ENCODE measurements around the gene CNOT11.
"Not testable (repeated sequence)": the region's sequence is repeated elsewhere in the genome, so short reads cannot be mapped to it uniquely, and the experiment has no call there.

CNOT11 gene

DNA sequence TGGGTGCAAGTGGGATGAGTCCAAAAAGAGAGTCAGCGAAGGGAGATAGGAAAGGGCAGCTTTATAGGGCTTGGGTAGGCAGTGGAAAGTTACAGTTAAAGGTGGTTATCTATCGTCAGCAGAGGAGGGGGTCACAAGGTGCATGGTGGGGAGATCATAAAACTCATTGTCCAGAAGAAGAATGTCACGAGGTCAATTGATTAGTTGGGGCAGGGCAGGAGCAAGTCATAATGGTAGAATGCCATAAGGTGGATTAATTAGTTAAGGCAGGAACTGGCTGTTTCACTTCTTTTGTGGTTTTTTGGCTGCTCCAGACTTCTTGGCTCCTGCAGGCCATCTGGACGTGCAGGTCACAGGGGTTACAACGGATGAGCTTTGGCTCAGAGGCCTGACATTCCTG, 3.9 kb upstream of the CNOT11 start:
- DNase-seq, result not testable (repeated sequence)

DNA sequence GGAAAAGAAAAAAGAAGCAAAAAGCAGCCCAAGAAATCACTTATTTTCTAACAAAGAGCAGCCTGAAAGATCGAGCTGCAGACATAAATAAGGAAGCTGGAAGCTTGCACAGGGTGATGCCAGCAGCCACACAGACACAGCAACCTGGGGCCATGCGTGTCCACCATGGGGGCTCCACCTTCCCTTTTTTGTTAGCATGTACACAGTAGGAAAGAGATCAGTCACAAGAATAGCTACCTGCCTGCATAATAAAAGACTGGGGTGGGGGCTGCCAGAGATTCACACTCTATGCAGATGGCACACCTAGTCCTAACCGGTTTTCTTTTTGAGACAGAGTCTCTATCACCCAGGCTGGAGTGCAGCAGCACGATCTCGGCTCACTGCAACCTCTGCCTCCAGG, 2.9 kb upstream of the CNOT11 start:
- DNase-seq, result no peak

DNA sequence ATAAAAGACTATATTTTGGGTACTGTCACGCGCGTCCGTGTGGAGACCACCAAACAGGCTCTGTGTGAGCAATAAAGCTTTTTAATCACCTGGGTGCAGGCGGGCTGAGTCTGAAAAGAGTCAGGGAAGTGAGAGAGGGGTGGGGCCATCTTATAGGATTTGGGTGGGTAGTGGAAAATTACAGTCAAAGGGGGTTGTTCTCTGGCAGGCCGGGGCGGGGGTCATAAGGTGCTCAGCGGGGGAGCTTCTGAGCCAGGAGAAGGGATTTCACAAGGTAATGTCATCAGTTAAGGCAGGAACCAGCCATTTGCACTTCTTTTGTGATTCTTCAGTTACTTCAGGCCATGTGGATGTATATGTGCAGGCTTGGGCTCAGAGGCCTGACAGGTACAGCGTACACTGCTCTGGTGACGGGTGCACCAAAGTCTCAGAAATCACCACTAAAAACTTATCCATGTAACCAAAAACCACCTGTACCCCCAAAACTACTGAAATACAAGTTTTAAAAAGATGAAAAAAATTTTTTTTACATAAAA, 1.4 kb upstream of the CNOT11 start:
- DNase-seq, result not testable (repeated sequence)

DNA sequence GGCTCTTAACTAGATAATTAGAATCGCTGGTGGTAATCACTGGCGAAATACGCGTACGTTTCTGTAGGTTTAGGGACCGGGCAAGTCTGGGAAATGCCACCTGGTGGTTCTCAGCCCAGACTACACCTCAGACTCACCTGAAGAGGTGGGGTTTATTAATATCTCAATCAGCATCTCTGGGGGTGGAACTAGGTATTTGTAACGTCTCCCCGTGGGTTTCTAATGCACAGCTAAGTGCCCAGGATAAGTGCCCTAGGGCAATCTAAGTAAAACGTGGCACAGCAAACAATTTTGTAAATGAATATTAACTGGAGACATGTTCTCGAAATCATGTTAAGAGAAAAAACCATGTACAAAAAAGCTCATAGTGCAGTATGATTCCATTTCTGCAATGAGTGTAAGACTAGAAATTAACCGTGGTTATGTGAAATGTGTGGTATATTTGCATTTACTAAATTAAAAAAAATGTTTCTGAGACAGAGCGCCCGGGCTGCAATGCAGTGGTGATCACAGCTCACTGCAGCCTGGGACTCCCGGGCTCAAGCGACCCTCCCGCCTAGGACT, 760 bp upstream of the CNOT11 start:
- DNase-seq, result no peak

DNA sequence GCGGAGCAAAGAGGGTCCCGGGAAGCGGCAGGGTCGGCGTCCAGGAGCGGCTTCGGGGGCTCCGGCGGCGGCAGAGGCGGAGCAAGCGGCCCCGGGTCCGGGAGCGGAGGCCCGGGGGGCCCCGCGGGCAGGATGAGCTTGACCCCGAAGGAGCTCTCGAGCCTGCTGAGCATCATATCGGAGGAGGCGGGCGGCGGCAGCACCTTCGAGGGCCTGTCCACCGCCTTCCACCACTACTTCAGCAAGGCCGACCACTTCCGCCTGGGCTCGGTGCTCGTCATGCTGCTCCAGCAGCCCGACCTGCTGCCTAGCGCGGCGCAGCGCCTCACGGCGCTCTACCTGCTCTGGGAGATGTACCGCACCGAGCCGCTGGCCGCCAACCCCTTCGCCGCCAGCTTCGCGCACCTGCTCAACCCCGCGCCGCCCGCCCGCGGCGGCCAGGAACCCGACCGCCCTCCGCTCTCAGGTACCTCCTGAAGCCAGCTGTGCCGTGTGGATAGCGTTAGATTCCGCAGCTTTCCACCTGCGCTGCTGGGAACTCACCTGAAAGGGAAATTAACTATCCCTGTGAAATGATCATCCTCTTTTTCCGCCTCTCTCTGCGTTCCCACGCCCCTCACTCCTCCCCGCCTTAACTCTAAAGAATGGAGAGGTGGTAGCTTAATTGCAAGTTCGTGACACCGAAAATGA, 472 bp downstream of the CNOT11 start:
- no peak for DNase-seq

DNA sequence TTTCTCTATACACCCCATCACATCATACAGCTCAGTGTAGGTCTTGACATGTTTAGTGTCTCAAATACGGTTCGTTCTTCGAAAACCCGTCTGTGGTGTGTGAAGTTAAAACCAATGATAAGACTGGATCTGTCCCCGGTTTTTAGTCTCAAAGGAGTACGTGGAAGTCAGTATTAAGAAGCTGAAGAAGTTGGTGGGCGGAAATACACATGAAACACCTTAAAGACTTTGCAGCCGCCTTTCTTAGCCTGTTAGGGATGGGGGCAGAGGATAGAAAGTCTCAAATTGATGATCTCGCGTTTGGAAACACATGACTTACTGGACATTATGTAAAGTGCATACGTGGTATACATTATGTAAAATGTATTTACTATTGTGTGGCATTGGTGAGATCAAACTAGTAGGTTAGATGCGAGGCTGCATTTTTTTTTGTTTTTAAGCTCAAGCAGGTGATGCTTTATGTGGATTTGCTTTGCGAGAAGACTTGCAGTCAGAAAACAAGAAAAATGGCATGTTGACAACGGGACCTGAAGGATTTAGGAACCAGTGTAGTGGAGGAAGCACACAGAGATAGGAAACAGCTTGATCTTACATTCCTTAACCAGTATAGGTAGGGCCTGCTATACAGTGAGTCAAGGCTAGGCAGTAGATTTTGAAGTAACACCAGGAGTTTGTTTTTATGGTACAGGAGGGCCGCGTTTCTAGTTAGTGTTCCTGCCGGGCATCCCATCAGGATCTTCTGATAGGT, 1.2 kb downstream of the CNOT11 start:
- no peak for DNase-seq

DNA sequence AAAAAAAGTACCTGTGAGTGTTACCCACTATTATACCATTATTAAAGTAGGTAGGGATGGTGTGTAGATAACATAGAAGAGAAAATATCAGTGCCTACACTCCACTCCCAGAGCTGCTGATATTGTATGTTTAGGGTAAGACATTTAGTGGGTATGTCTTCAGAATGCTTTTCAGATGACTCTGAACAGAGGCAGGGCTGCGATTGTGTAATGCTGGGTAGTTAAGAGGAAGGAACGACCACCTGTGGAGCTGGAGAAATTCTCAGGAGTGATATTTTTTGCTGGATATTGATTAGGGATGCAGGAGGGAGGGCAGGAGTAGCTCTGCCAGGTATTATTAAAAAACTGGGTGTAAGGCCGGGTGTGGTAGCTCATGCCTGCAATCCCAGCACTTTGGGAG, 2.8 kb downstream of the CNOT11 start:
- no peak for DNase-seq

DNA sequence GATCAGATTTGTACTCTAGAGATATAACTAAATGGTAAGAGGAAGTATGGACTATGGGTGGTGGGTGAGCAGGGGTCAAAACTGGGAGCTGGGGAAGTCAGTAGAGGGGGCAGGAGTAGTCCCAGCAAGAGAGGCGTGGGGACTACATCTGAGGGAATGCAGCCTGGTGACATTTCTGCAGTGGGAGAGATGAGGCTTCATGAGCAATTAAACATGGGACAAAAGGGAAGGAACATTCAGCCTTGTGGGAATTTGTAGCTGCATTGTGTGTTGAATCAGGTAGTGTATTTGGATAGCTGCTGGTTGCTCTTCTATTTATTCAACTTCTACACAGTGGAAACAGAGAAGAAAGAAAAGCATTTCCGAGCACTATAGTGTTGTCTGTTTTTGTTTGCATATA, 3.6 kb downstream of the CNOT11 start:
- no peak for DNase-seq

DNA sequence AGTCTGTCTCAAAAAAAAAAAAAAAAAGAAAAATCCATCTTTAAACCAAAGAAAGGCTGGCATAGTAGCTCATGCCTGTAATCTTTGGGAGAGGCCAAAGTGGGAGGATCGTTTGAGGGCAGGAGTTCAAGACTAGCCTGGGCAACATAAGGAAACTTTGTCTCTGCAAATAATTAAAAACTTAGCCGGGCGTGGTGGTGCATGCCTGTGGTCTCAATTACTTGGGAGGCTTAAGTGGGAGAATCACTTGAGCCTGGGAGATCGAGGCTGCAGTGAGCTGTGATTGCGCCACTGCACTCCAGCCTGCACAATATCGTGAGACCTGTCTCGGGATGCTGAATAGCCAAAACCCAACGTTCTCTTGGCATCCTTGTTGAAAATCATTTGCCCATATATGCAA, 6.1 kb downstream of the CNOT11 start:
- DNase-seq, result no peak

DNA sequence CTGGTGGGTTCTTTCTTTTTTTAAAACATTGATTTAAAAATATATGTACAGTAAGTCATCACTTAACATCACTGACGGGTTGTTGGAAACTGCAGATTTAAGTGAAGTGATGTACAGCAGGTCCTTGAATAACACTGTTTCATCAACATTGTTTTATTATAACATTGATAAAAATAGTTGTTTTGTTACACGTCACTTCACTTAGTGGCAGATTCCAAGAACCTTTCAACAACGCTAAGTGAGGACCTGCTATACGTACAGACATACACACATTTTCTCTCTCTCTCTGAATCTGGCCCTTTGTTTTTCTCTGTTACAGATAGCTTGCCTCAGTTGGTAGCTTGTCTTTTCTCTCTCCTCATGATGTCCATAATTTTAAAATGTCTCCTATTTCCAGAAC, 9.5 kb downstream of the CNOT11 start:
- no peak for DNase-seq

DNA sequence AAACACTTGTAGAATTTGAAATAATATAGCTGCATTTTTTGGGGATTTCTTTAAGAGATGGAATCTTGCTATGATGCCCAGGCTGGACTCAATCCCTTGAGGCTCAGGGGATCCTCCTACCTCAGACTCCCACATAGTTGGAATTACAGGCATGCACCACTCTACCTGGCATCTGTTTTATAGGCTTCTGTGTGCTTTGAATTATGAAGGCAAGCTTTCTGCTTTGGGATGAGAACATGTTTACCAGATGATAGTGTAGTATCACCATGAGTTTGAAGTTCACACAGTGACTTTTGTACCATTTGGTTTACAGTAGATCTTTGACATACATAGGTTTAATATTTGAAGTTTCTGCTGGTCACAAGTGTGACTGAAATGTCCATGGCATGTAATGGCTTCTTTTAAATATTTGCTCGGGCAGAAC, 10.7 kb downstream of the CNOT11 start:
- no peak for DNase-seq

DNA sequence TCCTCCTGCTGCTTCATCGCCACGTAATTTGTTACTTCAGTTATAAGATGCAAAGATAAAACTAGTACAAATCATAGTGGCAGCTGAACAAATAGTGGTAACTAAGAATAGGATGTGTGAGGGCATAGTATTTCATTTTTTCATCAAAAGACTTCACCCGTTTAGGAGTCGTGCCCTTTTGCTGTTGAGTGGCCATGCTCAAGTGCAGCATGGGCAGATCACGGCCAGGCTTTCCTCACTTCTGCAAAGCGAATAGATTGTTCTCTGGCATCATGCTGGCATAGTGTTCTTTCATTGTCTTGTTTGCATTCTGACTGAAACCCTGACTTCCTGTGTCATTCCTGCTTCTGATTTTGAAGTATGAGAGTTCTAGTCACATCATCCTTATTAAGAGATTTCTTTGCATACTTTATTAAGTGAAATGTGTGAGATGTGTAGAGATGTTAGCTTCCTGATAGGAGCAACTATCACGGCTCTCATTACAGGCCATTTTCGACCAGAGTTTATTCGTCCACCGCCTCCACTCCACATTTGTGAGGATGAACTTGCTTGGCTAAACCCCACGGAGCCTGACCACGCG, 11.8 kb downstream of the CNOT11 start:
- no peak for DNase-seq

DNA sequence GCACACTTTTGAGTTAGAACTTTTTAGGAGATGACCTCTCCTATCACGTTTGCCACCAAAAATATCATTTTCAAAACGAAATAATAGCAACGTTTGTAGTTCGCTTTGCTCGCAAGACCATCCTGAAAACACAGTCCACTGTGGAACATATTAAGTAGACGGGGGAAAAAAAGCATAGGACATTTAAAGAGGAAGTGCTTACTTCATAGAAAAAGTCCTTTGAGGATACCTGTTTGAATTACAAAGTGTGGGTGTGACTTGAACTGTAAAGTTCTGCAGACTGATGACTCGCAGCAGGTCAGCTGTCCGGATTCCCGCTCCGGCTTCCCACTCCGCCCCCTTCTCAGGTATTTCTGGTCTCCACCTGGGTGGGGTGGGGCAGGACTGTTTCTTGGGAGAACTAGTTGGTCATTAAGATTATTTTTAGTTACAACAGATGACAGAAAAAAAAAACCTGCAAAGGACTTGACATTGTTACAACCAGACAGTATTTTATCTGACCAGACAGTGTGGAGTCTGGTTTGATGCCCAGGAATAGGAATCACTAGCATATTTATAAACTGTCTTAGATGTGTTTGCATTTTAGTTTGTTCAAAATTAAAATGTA, 13.3 kb downstream of the CNOT11 start:
- DNase-seq, result no peak

DNA sequence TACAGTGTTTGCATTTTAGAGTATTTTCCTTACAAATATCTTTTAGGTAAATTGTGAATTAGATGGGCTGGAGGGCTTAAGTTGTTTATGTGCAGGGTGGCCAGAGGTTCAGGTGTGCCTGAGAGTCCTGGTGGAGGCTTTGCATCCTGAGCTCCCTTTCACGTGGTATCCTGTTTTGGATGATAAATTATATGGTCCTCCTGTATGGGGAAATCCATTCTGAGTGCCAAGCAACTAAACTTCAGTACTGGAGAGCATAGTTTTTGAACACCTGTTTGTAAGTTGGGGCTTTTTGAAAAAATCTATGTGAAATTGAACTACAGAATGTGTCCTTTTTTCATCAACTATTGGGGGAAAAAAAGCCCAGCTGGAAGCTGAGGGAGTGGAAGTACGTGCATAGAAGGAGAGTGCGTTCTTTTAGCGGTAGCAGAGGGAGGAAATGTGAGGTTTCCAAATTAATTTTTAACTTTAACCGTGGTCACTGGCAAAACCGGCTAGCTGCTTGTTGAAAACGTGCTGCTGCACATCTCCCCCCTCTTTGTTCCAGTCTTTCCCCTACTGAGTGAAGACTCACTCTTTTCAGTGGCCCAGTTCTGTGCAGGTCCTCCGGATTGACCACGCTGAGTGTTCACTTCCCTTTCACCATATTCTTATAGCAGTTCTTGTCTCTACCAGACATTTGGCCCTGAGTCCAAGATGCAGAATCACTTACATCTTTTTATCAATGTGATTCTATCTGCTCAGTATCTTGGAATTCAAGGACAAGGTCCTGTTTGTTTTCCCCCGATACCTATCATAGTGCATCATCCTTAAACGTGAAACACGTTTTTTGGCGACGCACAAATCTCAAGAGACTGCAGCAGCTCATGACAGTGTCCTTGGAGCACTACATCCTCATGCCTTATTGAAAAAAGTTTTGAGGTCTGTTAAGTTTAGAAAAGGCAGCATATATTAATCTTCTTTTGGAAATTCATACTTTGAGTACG, 15.3 kb downstream of the CNOT11 start:
- no peak for DNase-seq

DNA sequence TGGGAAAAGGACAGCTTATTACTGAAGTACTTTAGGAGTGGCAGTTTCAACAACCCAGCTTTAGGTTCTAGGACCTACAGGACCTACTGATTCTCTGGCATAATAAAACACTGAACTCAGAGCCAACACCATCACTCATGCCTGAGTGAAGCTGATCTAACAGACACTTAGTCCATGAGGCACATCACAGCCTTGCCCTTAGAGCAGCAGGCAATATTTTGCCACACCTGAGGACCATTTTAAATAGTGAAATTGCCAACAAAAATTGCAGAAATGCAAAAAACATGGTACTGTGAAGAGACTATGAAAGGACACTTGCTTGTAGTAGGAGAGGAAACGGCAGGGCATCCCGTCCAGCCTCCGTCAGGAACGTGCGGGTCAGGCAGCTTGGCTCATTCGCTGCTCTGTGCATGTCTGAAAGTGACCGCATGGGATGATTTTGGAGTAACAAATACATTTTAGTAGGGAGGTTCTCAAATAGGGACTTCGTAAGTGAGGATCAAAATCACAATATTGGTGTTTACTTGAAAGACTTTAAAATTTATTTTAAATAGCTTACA, 18.1 kb downstream of the CNOT11 start:
- DNase-seq, result no peak

DNA sequence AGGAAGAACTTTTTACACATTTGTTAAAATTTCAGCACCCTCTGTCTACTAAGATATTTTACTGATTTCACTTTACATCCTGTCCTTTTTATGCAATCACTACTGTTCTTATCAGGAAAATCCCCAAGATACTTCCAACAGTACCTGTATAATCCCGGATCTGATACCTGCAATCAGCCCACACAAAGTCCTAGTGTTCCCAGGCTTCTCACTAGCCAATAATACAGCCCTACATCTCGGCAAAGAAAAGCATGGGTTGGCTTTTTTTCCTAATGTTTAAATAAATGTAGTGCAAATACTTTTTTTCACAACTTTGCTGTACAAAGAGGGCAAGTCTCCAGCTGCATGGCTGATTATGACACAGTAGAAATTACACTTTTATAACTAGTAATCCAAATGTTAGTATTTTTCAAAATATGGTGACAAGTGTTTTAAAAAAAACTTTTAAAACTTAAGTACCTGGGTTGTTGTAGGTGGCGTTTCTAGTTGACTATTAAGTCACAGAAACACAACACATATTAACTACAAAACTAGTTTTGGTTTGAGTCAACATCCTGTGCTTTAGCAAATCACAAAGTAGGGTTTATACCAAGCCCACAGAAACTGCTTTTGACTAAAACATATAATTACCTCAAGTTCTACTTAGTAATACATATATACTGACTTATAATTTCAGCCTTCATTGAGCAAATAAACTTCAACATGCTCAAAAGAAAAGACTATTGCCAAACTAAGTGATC, 19.5 kb downstream of the CNOT11 start:
- DNase-seq, result no peak

DNA sequence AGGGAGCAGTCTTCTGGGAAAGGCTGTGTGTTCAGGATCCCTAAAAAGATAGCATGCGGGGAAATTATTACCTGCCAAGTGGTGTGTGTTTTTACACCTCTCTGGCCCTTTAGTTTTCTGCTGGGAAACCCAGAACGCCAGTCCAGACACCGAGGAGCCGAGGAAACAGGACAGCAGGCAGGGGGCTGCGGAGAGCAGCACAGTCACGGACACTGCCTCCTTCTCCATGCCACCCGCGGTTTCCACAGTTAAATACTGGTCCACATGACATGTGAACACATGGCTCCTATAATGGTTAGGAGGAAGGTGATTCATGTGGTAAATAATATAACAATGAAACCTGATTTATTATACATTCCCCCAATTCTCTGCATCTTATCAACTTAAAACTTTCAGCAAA, 20.4 kb downstream of the CNOT11 start:
- DNase-seq, result no peak

DNA sequence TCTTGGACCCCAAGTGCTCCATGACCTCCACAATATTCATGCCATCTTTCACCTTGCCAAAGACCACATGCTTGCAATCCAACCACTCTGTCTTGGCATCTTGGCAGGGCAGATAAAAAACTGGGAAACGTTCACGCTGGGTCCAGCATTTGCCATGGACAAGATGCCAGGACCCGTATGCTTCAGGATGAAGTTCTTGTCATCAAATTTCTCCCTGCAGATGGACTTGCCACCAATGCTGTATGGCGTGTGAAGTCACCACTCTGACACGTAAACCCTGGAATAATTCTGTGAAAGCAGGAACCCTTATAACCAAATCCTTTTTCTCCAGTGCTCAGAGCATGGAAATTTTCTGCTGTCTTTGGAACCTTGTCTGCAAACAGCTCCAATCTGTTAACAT, 21.5 kb downstream of the CNOT11 start:
- DNase-seq, result no peak

DNA sequence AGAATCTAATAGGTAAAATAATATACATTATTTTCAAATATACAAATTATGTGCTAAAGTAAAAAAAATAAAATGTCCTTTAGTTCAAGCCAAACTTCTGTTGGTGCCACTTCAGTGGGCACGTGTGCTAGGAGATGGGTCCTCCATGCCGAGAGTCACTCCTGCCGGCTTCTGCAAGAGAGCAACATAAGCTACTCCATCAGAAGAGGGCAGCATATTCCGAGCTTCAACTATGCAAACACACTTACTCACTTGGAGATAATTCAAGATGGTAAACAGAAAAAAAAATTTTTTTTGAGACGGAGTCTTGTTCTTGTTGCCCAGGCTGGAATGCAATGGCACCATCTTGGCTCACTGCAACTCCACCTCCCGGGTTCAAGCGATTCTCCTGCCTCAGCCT, 24.4 kb downstream of the CNOT11 start:
- no peak for DNase-seq

DNA sequence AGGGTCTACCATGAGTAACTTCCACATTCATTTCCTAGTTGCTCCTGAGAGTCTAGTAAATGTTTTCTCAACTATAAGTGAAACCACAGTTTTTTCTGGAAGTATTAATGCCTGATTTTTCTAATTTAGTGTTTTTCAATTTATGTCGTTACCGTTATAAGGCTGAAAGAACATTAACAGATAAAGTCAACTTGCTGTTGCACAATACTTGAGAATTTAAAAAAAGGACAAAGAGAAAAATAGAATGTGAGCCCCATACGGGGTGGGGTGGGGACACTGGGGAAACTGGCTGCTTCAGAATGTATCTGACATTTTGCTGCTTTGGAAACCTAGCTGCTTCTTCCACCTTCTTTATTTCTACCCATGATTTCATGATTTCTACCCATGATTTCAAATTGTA, 26.2 kb downstream of the CNOT11 start:
- DNase-seq, result no peak

DNA sequence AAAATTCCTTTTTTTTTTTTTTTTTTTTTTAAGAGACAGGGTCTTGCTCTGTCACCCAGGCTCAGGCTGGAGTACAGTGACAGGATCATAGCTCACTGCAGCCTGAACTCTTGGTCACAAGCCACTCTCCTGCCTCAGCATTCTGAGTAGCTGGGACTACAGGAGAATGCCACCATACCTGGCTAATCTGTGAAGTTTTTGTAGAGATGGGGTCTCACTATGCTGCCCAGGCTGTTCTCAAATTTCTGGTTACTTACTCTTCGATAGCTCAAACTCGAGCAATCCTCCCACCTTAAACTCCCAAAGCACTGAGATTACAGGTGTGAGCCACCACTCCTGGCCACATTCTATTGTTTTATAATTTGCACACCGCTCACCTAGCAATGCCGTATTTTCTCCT, 28.8 kb downstream of the CNOT11 start:
- DNase-seq, result no peak
